Fibroblast of skin of left quadriceps (primary cell): ENCODE results near the gene CAMKV.
"Not testable (repeated sequence)": the region's sequence is repeated elsewhere in the genome, so short reads cannot be mapped to it uniquely, and the experiment has no call there.

ENCODE experiments used
- DNase-seq, 2 experiments: peaks; one replicate each; pipeline ENCODE4 v3.0.0-alpha.2; 2013; ENCODE audit warnings: low read depth in 2 of 2

CAMKV gene

GRCh38 chr3:49869525-49870126 lies at the start of gene CAMKV:
Gene CAMKV, minus strand, starts transcription at chr3:49869906. Its CDS starts 7,518 bp downstream, at chr3:49862388.
- DNase-seq: no peak

GRCh38 chr3:49917806-49918590 lies 48.3 kb upstream of the CAMKV start:
- not testable (repeated sequence) for DNase-seq

- peak in 1 of 2 experiments; percentile 15 for DNase-seq
Observed at GRCh38 chr3:49916686-49917085, 47.0 kb upstream of the CAMKV start.

GRCh38 chr3:49914906-49915305 lies 45.2 kb upstream of the CAMKV start:
- DNase-seq: no peak

GRCh38 chr3:49912881-49913281 lies 43.2 kb upstream of the CAMKV start:
- DNase-seq: no peak

GRCh38 chr3:49911611-49912010 lies 41.9 kb upstream of the CAMKV start:
- no peak for DNase-seq

- DNase-seq: no peak
Observed at GRCh38 chr3:49911124-49911420, 41.4 kb upstream of the CAMKV start.

GRCh38 chr3:49910409-49911123 lies 40.9 kb upstream of the CAMKV start:
- DNase-seq: no peak

- no peak for DNase-seq
Observed at GRCh38 chr3:49908373-49909199, 38.9 kb upstream of the CAMKV start.

GRCh38 chr3:49906073-49906743 lies 36.5 kb upstream of the CAMKV start:
- DNase-seq: peak in 1 of 2 experiments; percentile 12

GRCh38 chr3:49904448-49904847 lies 34.7 kb upstream of the CAMKV start:
- DNase-seq: not testable (repeated sequence)

- DNase-seq: no peak
Observed at GRCh38 chr3:49903451-49904424, 34.0 kb upstream of the CAMKV start, which contains the start of gene MST1R. Gene MST1R, minus strand, starts transcription at chr3:49903873. Its CDS starts 264 bp downstream, at chr3:49903609.

- no peak for DNase-seq
Observed at GRCh38 chr3:49902511-49903345, 33.0 kb upstream of the CAMKV start.

GRCh38 chr3:49901366-49902339 lies 31.9 kb upstream of the CAMKV start:
- DNase-seq: no peak

- no peak for DNase-seq
Observed at GRCh38 chr3:49900491-49901153, 30.9 kb upstream of the CAMKV start.

GRCh38 chr3:49899815-49900214 lies 30.1 kb upstream of the CAMKV start:
- no peak for DNase-seq

GRCh38 chr3:49898991-49899390 lies 29.3 kb upstream of the CAMKV start:
- DNase-seq: no peak
